DOHH2 (cell line): ENCODE results near the gene NAT8L.

Experiments used
- EZH2phosphoT487 ChIP-seq: fragments of 200-600 bp; sonication (generic); IDR thresholded peaks from 2 replicates; pipeline ENCODE4 v1.6.1; 2017; ENCODE audit warnings: borderline replicate concordance, mild to moderate bottlenecking, antibody characterized with exemption, low read length, moderate library complexity, mixed read lengths
- TF ChIP-seq, protein P1 (sequence below): fragments of 200-600 bp; sonication (generic); IDR thresholded peaks from one replicate; pipeline ENCODE4 v1.5.1; 2014; ENCODE audit warnings: antibody characterized with exemption, mild to moderate bottlenecking, low read depth, low read length; ENCODE audit not compliant: poor library complexity, severe bottlenecking

- TF ChIP-seq, protein P1, sequence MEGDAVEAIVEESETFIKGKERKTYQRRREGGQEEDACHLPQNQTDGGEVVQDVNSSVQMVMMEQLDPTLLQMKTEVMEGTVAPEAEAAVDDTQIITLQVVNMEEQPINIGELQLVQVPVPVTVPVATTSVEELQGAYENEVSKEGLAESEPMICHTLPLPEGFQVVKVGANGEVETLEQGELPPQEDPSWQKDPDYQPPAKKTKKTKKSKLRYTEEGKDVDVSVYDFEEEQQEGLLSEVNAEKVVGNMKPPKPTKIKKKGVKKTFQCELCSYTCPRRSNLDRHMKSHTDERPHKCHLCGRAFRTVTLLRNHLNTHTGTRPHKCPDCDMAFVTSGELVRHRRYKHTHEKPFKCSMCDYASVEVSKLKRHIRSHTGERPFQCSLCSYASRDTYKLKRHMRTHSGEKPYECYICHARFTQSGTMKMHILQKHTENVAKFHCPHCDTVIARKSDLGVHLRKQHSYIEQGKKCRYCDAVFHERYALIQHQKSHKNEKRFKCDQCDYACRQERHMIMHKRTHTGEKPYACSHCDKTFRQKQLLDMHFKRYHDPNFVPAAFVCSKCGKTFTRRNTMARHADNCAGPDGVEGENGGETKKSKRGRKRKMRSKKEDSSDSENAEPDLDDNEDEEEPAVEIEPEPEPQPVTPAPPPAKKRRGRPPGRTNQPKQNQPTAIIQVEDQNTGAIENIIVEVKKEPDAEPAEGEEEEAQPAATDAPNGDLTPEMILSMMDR = no peak
- no peak for TF ChIP-seq EZH2phosphoT487
Observed at GRCh38 chr4:2072971-2073807, 14.1 kb downstream of the NAT8L start.
